ENCODE results near the gene TARBP1. TPM values are rescaled to one million over a fixed set of nuclear protein-coding genes. Genes with fewer than 3 reads are reported as not detected.
"Not testable (repeated sequence)": the region's sequence is repeated elsewhere in the genome, so short reads cannot be mapped to it uniquely, and the experiment has no call there.

Gene TARBP1
- total RNA-seq, 6 experiments from 2014 or later = 8.1 to 12.8 (median 11.0) TPM

GRCh38 chr1:234525099-234525799 lies 46.3 kb upstream of the TARBP1 start:
- Mint-ChIP-seq H3K4me1 (ENCODE audit: low read depth) (no peaks in the 10 kb centered on the region; the same call in 1 of the 2 replicates), H3K4me3 (no peak overlapping the region), H3K27me3 (ENCODE audit: insufficient read depth) (peaks cover 2% of the 10 kb centered on the region; the same call in 1 of the 2 replicates), H3K36me3 (ENCODE audit: low read depth) (no peaks in the 10 kb centered on the region), H3K9me3 (no peaks in the 10 kb centered on the region), H3K27ac (no peak overlapping the region; the same call in 1 of the 2 replicates)
- DNase-seq = no peak
- TF ChIP-seq, protein P1, sequence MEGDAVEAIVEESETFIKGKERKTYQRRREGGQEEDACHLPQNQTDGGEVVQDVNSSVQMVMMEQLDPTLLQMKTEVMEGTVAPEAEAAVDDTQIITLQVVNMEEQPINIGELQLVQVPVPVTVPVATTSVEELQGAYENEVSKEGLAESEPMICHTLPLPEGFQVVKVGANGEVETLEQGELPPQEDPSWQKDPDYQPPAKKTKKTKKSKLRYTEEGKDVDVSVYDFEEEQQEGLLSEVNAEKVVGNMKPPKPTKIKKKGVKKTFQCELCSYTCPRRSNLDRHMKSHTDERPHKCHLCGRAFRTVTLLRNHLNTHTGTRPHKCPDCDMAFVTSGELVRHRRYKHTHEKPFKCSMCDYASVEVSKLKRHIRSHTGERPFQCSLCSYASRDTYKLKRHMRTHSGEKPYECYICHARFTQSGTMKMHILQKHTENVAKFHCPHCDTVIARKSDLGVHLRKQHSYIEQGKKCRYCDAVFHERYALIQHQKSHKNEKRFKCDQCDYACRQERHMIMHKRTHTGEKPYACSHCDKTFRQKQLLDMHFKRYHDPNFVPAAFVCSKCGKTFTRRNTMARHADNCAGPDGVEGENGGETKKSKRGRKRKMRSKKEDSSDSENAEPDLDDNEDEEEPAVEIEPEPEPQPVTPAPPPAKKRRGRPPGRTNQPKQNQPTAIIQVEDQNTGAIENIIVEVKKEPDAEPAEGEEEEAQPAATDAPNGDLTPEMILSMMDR (IDR thresholded peaks at IDR 0.05) = no peak

GRCh38 chr1:234521836-234522235 lies 42.9 kb upstream of the TARBP1 start:
- Mint-ChIP-seq H3K36me3 (ENCODE audit: low read depth) (no peaks in the 10 kb centered on the region), H3K4me1 (ENCODE audit: low read depth) (peaks cover 11% of the 10 kb centered on the region), H3K4me3 (no peak overlapping the region), H3K9me3 (no peaks in the 10 kb centered on the region), H3K27ac (no peak overlapping the region), H3K27me3 (ENCODE audit: insufficient read depth) (no peaks in the 10 kb centered on the region)
- TF ChIP-seq, protein P1 (IDR thresholded peaks at IDR 0.05) = no peak
- DNase-seq = no peak

DNA sequence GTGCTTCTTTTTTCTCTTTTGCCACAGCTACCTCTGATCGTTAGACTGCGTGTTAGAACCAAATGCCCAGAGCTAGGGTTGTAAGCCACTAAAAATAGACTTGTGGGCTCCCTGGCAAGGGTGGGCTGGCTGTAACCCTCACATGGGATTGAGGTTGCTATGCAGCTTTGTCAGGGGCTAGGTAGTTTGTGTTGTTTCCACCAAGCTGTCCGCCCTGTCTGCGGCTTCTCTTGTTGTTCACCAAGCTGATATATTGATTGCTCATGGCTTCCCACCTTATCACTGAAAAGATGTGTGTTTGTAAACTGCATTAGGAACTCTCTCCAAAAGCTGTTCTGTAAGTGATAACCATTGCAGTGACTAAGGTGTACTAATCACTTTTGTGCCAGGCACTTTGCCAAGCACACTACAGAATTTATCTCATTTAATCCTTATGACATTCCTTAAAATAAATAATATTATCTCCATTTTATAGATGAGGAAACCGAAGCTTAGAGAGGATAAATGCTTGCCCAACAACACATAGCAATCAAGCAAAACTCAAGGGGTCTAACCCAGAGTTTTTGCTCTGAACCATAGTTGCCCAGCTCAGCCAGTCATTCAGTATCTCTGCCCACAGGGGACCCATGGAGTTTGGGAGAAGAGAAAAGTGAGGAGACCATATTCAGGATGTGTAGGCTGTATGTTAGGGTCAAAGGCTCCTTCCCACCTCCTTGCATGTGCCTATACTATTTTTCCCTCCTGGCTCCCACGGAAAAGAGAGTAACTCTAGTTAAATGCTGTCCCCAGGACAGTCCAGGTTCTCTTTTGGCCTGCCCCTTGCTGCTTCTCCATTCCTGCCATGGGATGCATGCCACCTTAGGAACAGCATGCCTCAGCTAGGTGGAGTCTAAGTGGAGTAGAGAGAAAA lies 42.2 kb upstream of the TARBP1 start:
- Mint-ChIP-seq H3K4me3 (no peak overlapping the region), H3K4me1 (ENCODE audit: low read depth) (peaks cover 12% of the 10 kb centered on the region)
- TF ChIP-seq, protein P1 (IDR thresholded peaks at IDR 0.05) = no peak

GRCh38 chr1:234519506-234519905 lies 40.5 kb upstream of the TARBP1 start:
- Mint-ChIP-seq H3K4me1 (ENCODE audit: low read depth) (peaks cover 29% of the 10 kb centered on the region), H3K4me3 (no peak overlapping the region), H3K27ac (no peak overlapping the region), H3K36me3 (ENCODE audit: low read depth) (no peaks in the 10 kb centered on the region), H3K9me3 (no peaks in the 10 kb centered on the region), H3K27me3 (ENCODE audit: insufficient read depth) (no peaks in the 10 kb centered on the region)
- TF ChIP-seq, protein P1 (IDR thresholded peaks at IDR 0.05) = no peak
- no peak for DNase-seq

More for the DNA sequence above, 42.2 kb upstream of the TARBP1 start:
- Mint-ChIP-seq H3K27ac (no peak overlapping the region), H3K9me3 (no peaks in the 10 kb centered on the region), H3K36me3 (ENCODE audit: low read depth) (no peaks in the 10 kb centered on the region), H3K27me3 (ENCODE audit: insufficient read depth) (no peaks in the 10 kb centered on the region)
- DNase-seq = no peak

GRCh38 chr1:234518876-234519275 lies 39.9 kb upstream of the TARBP1 start:
- Mint-ChIP-seq H3K36me3 (ENCODE audit: low read depth) (no peaks in the 10 kb centered on the region), H3K9me3 (no peaks in the 10 kb centered on the region), H3K27ac (no peak overlapping the region), H3K4me3 (no peak overlapping the region), H3K4me1 (ENCODE audit: low read depth) (peaks cover 35% of the 10 kb centered on the region), H3K27me3 (ENCODE audit: insufficient read depth) (no peaks in the 10 kb centered on the region)
- no peak for DNase-seq
- TF ChIP-seq, protein P1 (IDR thresholded peaks at IDR 0.05) = no peak

GRCh38 chr1:234518086-234518485 lies 39.1 kb upstream of the TARBP1 start:
- H3K27me3 Mint-ChIP-seq (ENCODE audit: insufficient read depth); DNase-seq; H3K36me3 Mint-ChIP-seq (ENCODE audit: low read depth); H3K27ac Mint-ChIP-seq; H3K9me3 Mint-ChIP-seq; H3K4me3 Mint-ChIP-seq: not testable (repeated sequence)
- H3K4me1 Mint-ChIP-seq (ENCODE audit: low read depth) = peaks cover 37% of the 10 kb centered on the region
